Astrocyte (in vitro differentiated cells and primary cell): ENCODE results near the gene LRRC15.

Experiments used
- CTCF ChIP-seq: IDR thresholded peaks from 2 replicates; pipeline ENCODE4 v1.5.1; 2011; ENCODE audit warnings: low read depth, mild to moderate bottlenecking, inconsistent platforms, low read length, moderate library complexity; ENCODE audit not compliant: insufficient read depth
- EZH2 ChIP-seq: IDR thresholded peaks from 2 replicates; pipeline ENCODE4 v1.6.1; 2012; ENCODE audit warnings: mild to moderate bottlenecking, low read length, inconsistent platforms; ENCODE audit not compliant: insufficient read depth

GRCh38 chr3:194395212-194395611, 25.7 kb upstream of the LRRC15 start:
- TF ChIP-seq CTCF (no peak), EZH2 (no peak)
